OCI-LY7 (cell line): Measurements from ENCODE around the gene PIEZO2. TPM values are rescaled to one million over a fixed set of nuclear protein-coding genes. Genes with fewer than 3 reads are reported as not detected.

ENCODE experiments used
- BruUV-seq: library from RNA; stranded (reverse); fragments of 400-500 nt; replicated peaks from 2 replicates; lab custom pipeline; 2021; lab: Mats Ljungman, UMichigan
- CTCF ChIA-PET: fragments of 300-600 bp; sonication (Branson Sonifier 250); formaldehyde crosslinking; loops from one replicate; lab custom pipeline; 2022; ENCODE audit warnings: antibody characterized with exemption; ENCODE audit not compliant: unreplicated experiment; lab: Charles Lee
- POLR2A ChIA-PET: fragments of 300-600 bp; sonication (Branson Sonifier 250); formaldehyde crosslinking; loops from one replicate; lab custom pipeline; 2022; ENCODE audit warnings: antibody characterized with exemption; lab: Charles Lee
- DNase-seq: peaks from one replicate; pipeline ENCODE4 v3.0.0-alpha.2; 2015; ENCODE audit warnings: low spot score
- H2AFZ ChIP-seq: fragments of 200-600 bp; sonication (generic), shearing (Covaris generic); 2 replicates; pipeline ENCODE4 v1.6.1; 2014; ENCODE audit warnings: mild to moderate bottlenecking, antibody characterized with exemption, low read length, moderate library complexity
- H3K27ac ChIP-seq: fragments of 200-600 bp; sonication (generic); 2 replicates; pipeline ENCODE4 v1.5.1; 2014; ENCODE audit warnings: mixed run types, low read depth, mild to moderate bottlenecking, moderate library complexity, low read length, inconsistent platforms; ENCODE audit not compliant: poor library complexity, severe bottlenecking
- H3K36me3 ChIP-seq: fragments of 200-600 bp; sonication (generic); 2 replicates; pipeline ENCODE4 v1.6.1; 2014; ENCODE audit warnings: mild to moderate bottlenecking, antibody characterized with exemption, low read length, moderate library complexity, mixed read lengths; ENCODE audit not compliant: insufficient read depth
- H3K4me1 ChIP-seq: fragments of 200-600 bp; sonication (generic); 2 replicates; pipeline ENCODE4 v1.5.1; 2014; ENCODE audit warnings: mild to moderate bottlenecking, low read length; ENCODE audit not compliant: insufficient read depth, poor library complexity, severe bottlenecking
- H3K4me2 ChIP-seq: fragments of 200-600 bp; sonication (generic); 2 replicates; pipeline ENCODE4 v1.6.1; 2014; ENCODE audit warnings: mild to moderate bottlenecking, low read length
- H3K4me3 ChIP-seq: fragments of 200-600 bp; sonication (generic); 2 replicates; pipeline ENCODE4 v1.5.1; 2014; ENCODE audit warnings: mild to moderate bottlenecking, low read depth, low read length; ENCODE audit not compliant: poor library complexity, severe bottlenecking
- H3K79me2 ChIP-seq: fragments of 200-600 bp; sonication (generic); 2 replicates; pipeline ENCODE4 v1.6.1; 2016; ENCODE audit warnings: low read depth, mild to moderate bottlenecking, low read length, moderate library complexity, mixed read lengths; ENCODE audit not compliant: insufficient read depth
- H3K9me2 ChIP-seq: fragments of 200-600 bp; sonication (generic); 2 replicates; pipeline ENCODE4 v1.6.1; 2016; ENCODE audit warnings: mild to moderate bottlenecking, low read length, mixed read lengths; ENCODE audit not compliant: insufficient read depth
- H3K9me3 ChIP-seq: fragments of 200-600 bp; sonication (generic); 2 replicates; pipeline ENCODE4 v1.6.1; 2014; ENCODE audit warnings: mild to moderate bottlenecking, mixed run types, low read length, mixed read lengths
- H4K20me1 ChIP-seq: fragments of 200-600 bp; sonication (generic); 2 replicates; pipeline ENCODE4 v1.6.1; 2014; ENCODE audit warnings: mild to moderate bottlenecking, antibody characterized with exemption, low read length, moderate library complexity, mixed read lengths; ENCODE audit not compliant: insufficient read depth
- CTCF ChIP-seq: fragments of 200-600 bp; sonication (generic); conservative IDR thresholded peaks from 2 replicates; pipeline ENCODE4 v1.5.1; 2014; ENCODE audit warnings: mild to moderate bottlenecking, antibody characterized with exemption, low read length, moderate library complexity, mixed read lengths
- EZH2phosphoT487 ChIP-seq: fragments of 200-600 bp; sonication (generic); IDR thresholded peaks from 2 replicates; pipeline ENCODE4 v1.6.1; 2018; ENCODE audit warnings: low read depth, borderline replicate concordance, mild to moderate bottlenecking, mixed run types, antibody characterized with exemption, low read length, moderate library complexity, mixed read lengths
- intact Hi-C: fragments of 100-400 bp; cut with micrococcal nuclease; formaldehyde crosslinking; loops from one replicate; pipeline ENCODE4 v1.10.0; 2022; ENCODE audit not compliant: unreplicated experiment
- total RNA-seq, 2 experiments: library from RNA; depleted of rRNA in 1 of 2; stranded (reverse); fragments of >200 nt in 1 of 2; shearing (Covaris generic) in 1 of 2; gene quantifications; 2 replicates each; pipeline ENCODE4 v1.2.3, GENCODE V29; 2014 to 2022

PIEZO2 gene
- total RNA-seq, 2 experiments from 2014 or later, result 0.95 to 3.3 TPM

GRCh38 chr18:10951631-10952544, 197.5 kb downstream of the PIEZO2 start:
- H4K20me1 ChIP-seq, result no peaks in the 10 kb centered on the region
- no peaks in the 10 kb centered on the region; the same call in 1 of the 2 replicates for H3K79me2 ChIP-seq
- peaks cover 7% of the 10 kb centered on the region for H3K36me3 ChIP-seq
- H3K9me2 ChIP-seq, result no peaks in the 10 kb centered on the region
- BruUV-seq, result TSS peak; percentile 89
- intact Hi-C loops, result loop anchor here (1.0 to 5.0 kb wide), 5 partner anchors 74 to 560 kb away; no protein-coding TSS in a partner anchor
- TF ChIP-seq EZH2phosphoT487 (no peak), CTCF (no peak)
- peak overlapping the region; percentile 68 for H3K4me2 ChIP-seq
- peak overlapping the region; percentile 48 for H3K4me3 ChIP-seq
- ChIA-PET CTCF (no interaction called here), POLR2A (interaction anchor here (0.6 to 1.6 kb wide), 8 partner anchors 52 to 195 kb away, joined by 3 to 5 read pairs (median 3); no protein-coding TSS in a partner anchor)
- H3K9me3 ChIP-seq, result peaks cover 10% of the 10 kb centered on the region; the same call in 1 of the 2 replicates
- H3K4me1 ChIP-seq, result peaks cover 71% of the 10 kb centered on the region
- peak; percentile 28 for DNase-seq
- no peak overlapping the region for H2AFZ ChIP-seq
- peak overlapping the region; percentile 99 for H3K27ac ChIP-seq

DNA sequence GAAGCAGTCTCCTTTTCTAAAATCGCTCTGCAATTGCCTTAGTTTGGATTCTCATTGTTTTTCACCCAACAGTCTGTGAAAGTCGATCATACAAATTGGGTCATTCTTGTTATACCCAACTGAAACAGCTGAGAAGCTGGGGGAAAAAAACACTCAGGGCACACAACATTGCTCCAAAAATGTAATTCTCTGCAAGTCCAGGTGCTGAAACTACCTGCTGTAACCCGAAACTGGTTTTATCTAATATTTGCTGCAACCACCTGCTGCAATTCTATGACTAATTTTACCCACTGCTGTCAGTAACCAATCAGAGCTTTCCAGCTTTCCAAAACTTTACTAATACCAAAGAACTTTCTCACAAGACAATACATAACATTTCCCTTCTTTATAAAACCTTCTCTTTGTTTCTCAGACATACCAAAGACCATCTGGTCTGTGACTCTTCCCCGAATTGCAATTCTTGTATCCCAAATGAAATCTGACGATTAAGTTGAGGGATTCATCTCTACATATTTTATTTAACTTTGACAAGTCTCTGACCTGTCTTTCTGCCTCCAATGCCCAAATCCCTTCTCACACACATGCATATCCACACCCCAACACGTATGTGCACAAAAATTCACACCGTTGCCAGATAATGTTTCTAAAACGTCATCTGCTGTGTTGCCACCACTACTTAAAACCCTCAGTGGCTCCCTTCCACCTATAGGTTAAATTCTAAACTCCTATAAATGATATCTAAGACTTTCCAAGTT, 198.3 kb downstream of the PIEZO2 start:
- TF ChIP-seq EZH2phosphoT487 (no peak), CTCF (no peak)
- H3K9me3 ChIP-seq, result peaks cover 15% of the 10 kb centered on the region; the same call in 1 of the 2 replicates
- H3K79me2 ChIP-seq, result no peaks in the 10 kb centered on the region; the same call in 1 of the 2 replicates
- H3K4me1 ChIP-seq, result peaks cover 71% of the 10 kb centered on the region
- BruUV-seq, result no TSS peak
- peak overlapping the region; percentile 68 for H3K4me2 ChIP-seq
- ChIA-PET POLR2A (interaction anchor here (0.6 to 1.9 kb wide), 11 partner anchors 51 to 196 kb away, joined by 3 to 10 read pairs (median 3); no protein-coding TSS in a partner anchor), CTCF (no interaction called here)
- H3K27ac ChIP-seq, result peak overlapping the region; percentile 99
- 0 out of 2 replicates have a peak overlapping the region, but pooled peaks have one; percentile 1 for H2AFZ ChIP-seq
- DNase-seq, result peak; percentile 88
- intact Hi-C loops, result loop anchor here (1.0 to 5.0 kb wide), 5 partner anchors 73 to 561 kb away; no protein-coding TSS in a partner anchor
- peak overlapping the region; percentile 66 for H3K4me3 ChIP-seq
- H3K9me2 ChIP-seq, result no peaks in the 10 kb centered on the region
- peaks cover 13% of the 10 kb centered on the region for H3K36me3 ChIP-seq
- H4K20me1 ChIP-seq, result no peaks in the 10 kb centered on the region
